ENCODE measurements around the gene SKIC2. TPM values are rescaled to one million over a fixed set of nuclear protein-coding genes. Genes with fewer than 3 reads are reported as not detected.

Gene SKIC2
- total RNA-seq: 49.4 and 58.1 TPM in 2 replicates

GRCh38 chr6:31958741-31959739 lies at the start of gene SKIC2, which contains the start of gene NELFE:
TSS of gene SKIC2 (plus strand) at chr6:31959175. CDS start at chr6:31959193, 18 bp downstream.
TSS of gene NELFE (minus strand) at chr6:31958971. CDS start at chr6:31958446, 525 bp downstream.

GRCh38 chr6:31927242-31927862 lies 31.6 kb upstream of the SKIC2 start, which contains the start of gene C2:
TSS of gene C2 (plus strand) at chr6:31927717. CDS start at chr6:31927753, 36 bp downstream.

GRCh38 chr6:31945507-31946369 lies 13.2 kb upstream of the SKIC2 start, which contains the start of gene CFB:
TSS of gene CFB (plus strand) at chr6:31946095. CDS start at chr6:31946222, 127 bp downstream.

GRCh38 chr6:31971993-31972708 lies 13.2 kb downstream of the SKIC2 start, which contains the start of gene DXO:
TSS of gene DXO (minus strand) at chr6:31972138. CDS start at chr6:31971675, 463 bp downstream.

GRCh38 chr6:31981744-31982143 lies 22.8 kb downstream of the SKIC2 start, which contains the start of gene C4A:
TSS of gene C4A (plus strand) at chr6:31982057. CDS start at chr6:31982108, 51 bp downstream.

GRCh38 chr6:32014547-32014946 lies 55.6 kb downstream of the SKIC2 start, which contains the start of gene C4B:
TSS of gene C4B (plus strand) at chr6:32014795. CDS start at chr6:32014846, 51 bp downstream.

Small RNA genes lying within 50 kb of the gene (small RNA-seq; reads per million reads assigned to genes)
- gene AL645922.1: not detected

Other genes with a start within 250 kb of the SKIC2 start
- gene LY6G6D, start 243.8 kb upstream of the SKIC2 start, total RNA-seq: not detected in 2 replicates
- gene LY6G6C, start 237.4 kb upstream of the SKIC2 start, total RNA-seq: not detected in 2 replicates
- not detected in 2 replicates for gene MPIG6B, start 235.8 kb upstream of the SKIC2 start, total RNA-seq
- gene DDAH2, start 229.9 kb upstream of the SKIC2 start, total RNA-seq: 87.2 and 113 TPM in 2 replicates
- 800 and 906 TPM in 2 replicates for gene CLIC1, start 222.6 kb upstream of the SKIC2 start, total RNA-seq
- gene MSH5, start 219.2 kb upstream of the SKIC2 start, total RNA-seq: 12.7 and 18.8 TPM in 2 replicates
- 2.1 TPM in 1 of 2 replicates, not detected in the other for gene SAPCD1, start 196.5 kb upstream of the SKIC2 start, total RNA-seq
- gene VWA7, start 181.8 kb upstream of the SKIC2 start, total RNA-seq: 0.10 and 0.65 TPM in 2 replicates
- gene VARS1, start 163.4 kb upstream of the SKIC2 start, total RNA-seq: 78.5 and 88.8 TPM in 2 replicates
- gene LSM2, start 152.2 kb upstream of the SKIC2 start, total RNA-seq: 42.8 and 45.1 TPM in 2 replicates
- 0.98 and 1.1 TPM in 2 replicates for gene HSPA1L, start 143.9 kb upstream of the SKIC2 start, total RNA-seq
- 53.3 and 53.9 TPM in 2 replicates for gene HSPA1A, start 143.6 kb upstream of the SKIC2 start, total RNA-seq
- gene HSPA1B, start 131.4 kb upstream of the SKIC2 start, total RNA-seq: 37.2 and 55.5 TPM in 2 replicates
- 53.2 and 55.9 TPM in 2 replicates for gene NEU1, start 96.4 kb upstream of the SKIC2 start, total RNA-seq
- gene SLC44A4, start 80.2 kb upstream of the SKIC2 start, total RNA-seq: under 0.01 and 0.29 TPM in 2 replicates
- gene EHMT2, start 61.5 kb upstream of the SKIC2 start, total RNA-seq: 37.7 and 51.6 TPM in 2 replicates
- gene ZBTB12, start 57.1 kb upstream of the SKIC2 start, total RNA-seq: 1.5 and 2.6 TPM in 2 replicates
- gene C2, start 31.5 kb upstream of the SKIC2 start, total RNA-seq: 0.65 TPM in 1 of 2 replicates, not detected in the other
- gene CFB, start 13.1 kb upstream of the SKIC2 start, total RNA-seq: 0.98 and 1.2 TPM in 2 replicates
- gene NELFE, start 204 bp upstream of the SKIC2 start, total RNA-seq: 94.7 and 131 TPM in 2 replicates
- 13.1 and 15.2 TPM in 2 replicates for gene DXO, start 13.0 kb downstream of the SKIC2 start, total RNA-seq
- 0.96 and 3.3 TPM in 2 replicates for gene C4A, start 22.9 kb downstream of the SKIC2 start, total RNA-seq
- 0.33 and 0.76 TPM in 2 replicates for gene C4B, start 55.6 kb downstream of the SKIC2 start, total RNA-seq
- under 0.01 TPM in 1 of 2 replicates, not detected in the other for gene CYP21A2, start 79.2 kb downstream of the SKIC2 start, total RNA-seq
- 2.1 and 4.2 TPM in 2 replicates for gene TNXB, start 150.2 kb downstream of the SKIC2 start, total RNA-seq
- 34.9 and 37.0 TPM in 2 replicates for gene ATF6B, start 169.1 kb downstream of the SKIC2 start, total RNA-seq
- gene FKBPL, start 171.1 kb downstream of the SKIC2 start, total RNA-seq: 7.4 and 9.5 TPM in 2 replicates
- gene PRRT1, start 192.8 kb downstream of the SKIC2 start, total RNA-seq: not detected in 2 replicates
- 13.5 and 81.7 TPM in 2 replicates for gene PPT2, start 195.0 kb downstream of the SKIC2 start, total RNA-seq
- 0.96 and 3.6 TPM in 2 replicates for gene EGFL8, start 205.4 kb downstream of the SKIC2 start, total RNA-seq
- 20.0 and 32.3 TPM in 2 replicates for gene AGPAT1, start 216.9 kb downstream of the SKIC2 start, total RNA-seq
- gene RNF5, start 219.2 kb downstream of the SKIC2 start, total RNA-seq: 44.0 and 52.3 TPM in 2 replicates
- 0.48 TPM in 1 of 2 replicates, not detected in the other for gene AGER, start 225.1 kb downstream of the SKIC2 start, total RNA-seq
- gene PBX2, start 231.0 kb downstream of the SKIC2 start, total RNA-seq: 43.5 and 53.6 TPM in 2 replicates
- gene GPSM3, start 233.5 kb downstream of the SKIC2 start, total RNA-seq: 9.8 and 18.0 TPM in 2 replicates